HG02571 (cell line): Measurements from ENCODE around the gene TSFM.

Experiments used
- ATAC-seq: cut with Tn5 transposase; IDR thresholded peaks from one replicate; pipeline ENCODE4 v1.9.1; 2021; ENCODE audit warnings: mild to moderate bottlenecking, moderate library complexity; ENCODE audit not compliant: unreplicated experiment

Gene TSFM

DNA sequence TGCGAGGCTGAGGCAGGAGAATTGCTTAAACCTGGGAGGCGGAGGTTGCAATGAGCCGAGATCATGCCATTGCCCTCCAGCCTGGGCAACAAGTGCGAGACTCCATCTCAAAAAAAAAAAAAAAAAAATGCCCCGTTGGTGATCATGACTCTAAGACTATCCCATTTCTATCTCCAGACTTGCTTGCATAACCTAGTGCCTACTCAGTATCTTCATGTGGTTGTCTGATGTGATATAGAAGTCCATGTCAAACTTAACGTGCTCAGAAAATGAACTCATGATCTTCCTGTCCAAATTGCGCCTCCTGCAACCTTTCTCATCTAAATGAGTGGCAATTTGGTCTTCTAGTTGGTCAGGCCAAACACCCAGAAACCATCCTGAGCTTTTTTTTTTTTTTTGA, 4.7 kb upstream of the TSFM start:
- no peak for ATAC-seq

DNA sequence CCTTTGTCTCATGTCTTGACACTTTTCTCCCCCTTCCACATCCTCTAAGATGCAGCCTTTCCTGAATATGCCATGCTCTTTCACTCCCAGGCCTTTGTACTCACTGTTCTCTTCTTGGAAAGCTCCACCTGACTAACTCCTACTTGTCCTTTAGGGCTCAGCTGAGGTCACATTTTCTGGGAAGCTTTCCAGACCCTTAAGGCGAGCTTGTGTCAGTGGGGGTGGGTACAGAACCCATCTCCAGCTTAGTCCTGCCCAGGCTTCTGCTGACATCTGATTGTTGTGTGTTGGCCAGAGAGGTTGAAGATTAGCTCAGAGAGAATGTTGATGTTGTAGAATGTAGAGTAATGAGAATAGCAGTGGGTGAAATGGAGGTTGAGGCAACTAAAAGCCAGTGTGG, 2.9 kb upstream of the TSFM start:
- ATAC-seq = no peak

DNA sequence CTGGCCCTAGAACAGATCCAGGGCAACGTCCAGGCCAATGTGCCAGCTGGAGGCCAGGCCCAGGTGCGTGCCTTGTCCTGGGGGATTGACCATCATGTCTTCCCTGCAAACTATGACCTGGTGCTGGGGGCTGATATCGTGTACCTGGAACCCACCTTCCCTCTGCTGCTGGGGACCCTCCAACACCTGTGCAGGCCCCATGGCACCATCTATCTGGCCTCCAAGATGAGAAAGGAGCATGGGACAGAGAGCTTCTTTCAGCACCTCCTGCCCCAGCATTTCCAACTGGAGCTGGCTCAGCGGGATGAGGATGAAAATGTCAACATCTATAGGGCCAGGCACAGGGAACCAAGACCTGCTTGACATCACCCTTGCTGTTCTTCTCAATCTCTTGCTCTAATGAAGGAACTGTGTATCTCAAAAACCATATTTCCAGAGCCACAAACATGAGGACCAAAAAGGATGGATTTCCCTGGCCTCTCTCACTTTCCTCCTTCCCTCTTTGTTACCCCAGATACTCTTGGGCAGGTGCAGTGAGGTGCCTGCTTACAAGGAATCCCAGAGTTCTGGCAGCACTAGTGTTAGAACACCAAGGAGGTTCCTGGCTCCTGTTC, 2.2 kb upstream of the TSFM start:
- ATAC-seq = no peak

DNA sequence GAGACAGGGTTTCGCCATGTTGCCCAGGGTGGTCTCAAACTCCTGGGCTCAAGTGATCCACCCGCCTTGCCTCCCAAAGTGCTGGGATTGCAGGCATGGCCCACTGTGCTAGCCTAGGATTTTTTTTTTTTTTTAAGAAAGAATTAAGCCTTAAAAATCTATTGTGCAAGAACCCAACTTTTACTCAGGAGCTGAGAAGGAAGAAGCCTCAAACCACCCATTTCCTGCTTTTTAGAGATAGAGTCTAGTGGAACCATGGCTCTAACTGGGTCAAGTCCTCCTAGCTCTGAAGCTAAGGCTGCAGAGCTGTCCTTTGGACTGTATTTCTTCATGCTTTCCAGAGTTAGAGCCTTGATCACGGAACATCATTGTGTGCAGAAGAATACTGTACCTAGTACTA, 1.3 kb upstream of the TSFM start:
- ATAC-seq = no peak

DNA sequence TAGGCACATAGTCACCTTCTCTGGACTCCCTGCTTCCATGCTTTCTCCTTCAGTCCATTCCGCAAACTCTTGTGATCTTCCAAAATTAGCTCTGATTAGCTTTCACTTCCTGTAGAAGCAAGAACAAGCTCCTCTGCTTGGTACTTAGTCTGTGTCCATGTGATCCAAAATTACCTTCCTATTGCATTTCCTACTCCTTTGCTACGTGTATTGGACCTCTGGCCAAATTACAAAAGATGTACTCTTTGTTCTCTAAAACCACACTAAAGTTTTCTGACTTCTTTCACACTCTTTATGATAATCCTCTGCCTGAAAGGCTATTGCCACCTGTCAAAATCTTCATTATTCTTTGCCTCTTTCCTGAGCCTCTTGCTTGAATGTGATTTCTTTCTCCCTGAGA, 786 bp upstream of the TSFM start:
- ATAC-seq = no peak

DNA sequence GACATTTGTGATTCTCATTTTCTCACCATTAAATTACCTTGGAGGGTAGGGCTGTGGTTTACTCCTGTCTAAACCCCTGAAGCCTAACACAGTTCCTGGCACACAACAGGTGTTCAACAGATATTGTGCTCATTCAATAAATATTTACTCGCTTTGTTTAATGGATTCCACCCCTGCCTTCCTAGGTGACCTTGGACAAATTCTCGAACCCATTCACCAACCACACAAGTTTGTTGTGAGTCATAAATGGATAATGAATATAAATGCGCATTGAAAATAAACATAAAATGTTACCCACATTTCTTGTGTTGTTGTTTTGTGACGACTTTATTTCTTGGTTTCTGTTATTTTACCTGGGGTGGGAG, 362 bp upstream of the TSFM start:
- no peak for ATAC-seq

DNA sequence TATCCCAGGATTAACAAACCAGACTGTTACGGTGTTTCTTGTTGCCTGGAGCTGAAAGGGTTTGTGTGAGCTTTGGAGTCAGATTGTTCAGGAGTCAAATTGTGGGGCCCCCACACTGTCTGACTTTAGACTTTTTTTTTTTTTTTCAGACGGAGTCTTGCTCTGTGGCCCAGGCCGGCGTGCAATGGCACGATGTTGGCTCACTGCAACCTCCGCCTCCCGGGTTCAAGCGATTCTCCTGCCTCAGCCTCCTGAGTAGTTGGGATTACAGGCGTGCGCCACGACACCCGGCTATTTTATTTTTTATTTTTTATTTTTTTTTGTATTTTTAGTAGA, 847 bp downstream of the TSFM start:
- no peak for ATAC-seq

DNA sequence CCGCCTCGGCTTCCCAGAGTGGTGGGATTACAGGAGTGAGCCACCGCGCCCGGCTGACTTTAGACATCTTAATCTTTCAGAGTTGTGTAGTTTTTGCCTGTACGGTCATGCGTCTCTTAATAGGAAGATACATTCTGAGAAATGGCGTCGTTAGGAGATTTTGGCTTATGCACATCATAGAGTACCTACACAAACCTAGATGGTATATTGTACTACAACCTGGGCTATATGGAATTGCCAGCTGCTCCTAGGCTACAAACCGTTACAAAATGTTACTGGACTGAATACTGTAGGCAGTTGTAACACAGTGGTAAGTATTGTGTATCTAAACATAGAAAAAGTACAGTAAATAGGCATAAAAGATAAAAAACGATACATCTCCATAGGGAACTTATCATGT, 1.3 kb downstream of the TSFM start:
- no peak for ATAC-seq

DNA sequence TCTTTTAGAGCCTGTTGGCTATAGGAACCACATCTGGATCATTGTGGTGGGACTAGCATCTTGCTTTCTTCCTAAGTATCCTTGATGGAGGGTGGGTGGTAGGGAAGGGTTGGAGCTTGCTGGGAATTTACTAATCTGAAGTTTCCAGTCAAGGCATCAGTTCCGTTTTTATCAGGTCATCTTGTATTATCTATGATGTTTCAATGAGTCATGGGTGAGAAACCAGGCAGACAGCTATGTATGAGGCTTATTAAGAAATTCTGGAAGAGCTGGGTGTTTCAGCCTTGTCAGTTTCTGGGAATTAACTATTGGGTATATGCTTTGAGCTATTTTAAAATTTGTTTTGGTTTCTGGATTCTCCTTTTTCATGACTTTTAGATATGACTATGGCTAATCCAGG, 11.3 kb downstream of the TSFM start:
- ATAC-seq = no peak

DNA sequence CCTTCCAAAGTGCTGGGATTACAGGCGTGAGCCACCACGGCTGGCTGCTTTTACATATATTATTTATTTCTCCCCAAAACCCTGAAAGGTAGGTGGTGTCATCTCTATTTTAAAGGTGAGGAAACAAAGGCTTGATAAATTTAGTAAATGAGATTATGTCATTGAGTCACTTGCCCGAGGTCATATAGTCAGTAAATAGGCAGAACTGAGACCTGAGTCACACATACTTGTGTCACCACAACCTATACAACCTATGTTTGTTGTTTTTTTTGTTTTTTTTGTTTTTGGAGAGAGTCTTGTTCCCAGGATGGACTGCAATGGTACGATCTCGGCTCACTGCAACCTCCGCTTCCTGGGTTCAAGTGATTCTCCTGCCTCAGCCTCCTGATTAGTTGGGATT, 12.8 kb downstream of the TSFM start:
- no peak for ATAC-seq

DNA sequence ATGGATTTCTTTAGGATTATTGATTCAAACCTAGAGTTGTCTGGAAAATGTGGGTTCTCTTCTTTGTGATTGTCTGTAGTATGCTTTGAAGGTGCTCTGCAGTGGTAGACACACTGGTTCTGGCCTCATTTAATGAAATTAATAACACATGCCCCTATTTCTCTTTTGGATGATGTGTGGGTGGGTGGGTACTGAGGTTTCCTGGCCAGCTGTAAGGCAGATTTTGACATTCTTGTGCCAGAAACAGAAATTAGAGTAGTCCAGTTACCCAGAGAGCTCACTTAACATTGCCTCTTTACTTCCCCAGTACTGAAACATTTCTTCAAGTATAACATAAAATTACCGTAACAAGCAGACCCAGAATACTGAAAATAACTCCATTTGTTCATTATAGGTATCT, 14.4 kb downstream of the TSFM start:
- ATAC-seq = no peak

DNA sequence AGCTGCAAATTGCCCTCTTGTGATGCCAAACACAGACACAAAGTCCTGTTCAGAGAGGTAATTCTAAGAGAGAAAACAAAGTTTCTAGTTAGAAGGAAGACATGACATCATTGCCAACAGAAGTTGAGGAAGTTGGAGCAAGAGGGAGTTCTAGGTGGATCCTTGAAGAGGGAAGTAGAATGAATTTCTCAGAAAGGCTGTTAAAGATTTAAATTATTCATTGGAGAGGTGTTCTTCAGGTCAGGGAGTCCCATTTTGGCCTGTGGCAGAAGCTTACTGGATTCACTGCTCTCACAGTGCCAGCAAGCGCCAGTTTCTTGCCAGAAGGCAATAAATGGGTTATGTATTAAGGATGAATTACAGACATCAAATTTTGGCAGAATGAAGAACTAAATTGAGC, 15.3 kb downstream of the TSFM start:
- no peak for ATAC-seq

DNA sequence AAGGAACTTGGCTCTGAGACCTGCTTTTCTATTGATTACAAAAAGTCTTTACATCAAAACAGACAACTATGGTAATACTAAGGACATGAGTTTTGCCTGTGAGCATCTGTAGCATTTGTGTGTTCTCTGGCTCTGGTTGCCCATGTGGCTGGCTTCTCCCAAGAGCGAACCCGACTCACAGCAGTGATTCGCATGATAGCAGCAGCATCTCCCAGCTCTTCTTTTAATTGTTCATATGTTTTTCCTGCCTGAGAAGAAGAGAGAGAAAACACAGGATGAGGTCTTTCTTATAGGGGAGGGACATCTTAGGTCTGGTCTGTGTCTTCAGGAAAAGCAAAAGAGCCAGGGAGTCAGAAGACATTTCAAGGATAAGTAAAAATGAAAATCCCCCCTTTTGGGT, 18.4 kb downstream of the TSFM start:
- ATAC-seq = no peak

DNA sequence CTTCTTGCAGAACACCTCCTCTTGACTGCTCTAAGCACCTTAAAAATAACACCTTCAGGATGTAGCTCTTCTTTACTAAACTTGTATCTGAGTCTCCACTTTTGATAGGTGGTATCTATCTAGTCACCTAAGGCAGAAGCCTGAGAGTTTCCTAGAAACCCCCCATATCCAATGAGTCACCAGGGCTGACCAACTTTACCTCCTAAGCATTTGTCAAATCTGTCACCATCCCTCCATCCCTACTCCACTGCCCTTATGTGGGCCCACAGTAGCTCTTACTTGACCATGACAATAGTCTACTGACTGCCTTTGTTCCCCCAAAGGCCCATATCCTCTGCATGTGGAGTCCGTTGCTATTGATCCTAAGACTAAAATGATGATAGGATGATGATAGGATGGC, 20.0 kb downstream of the TSFM start:
- ATAC-seq = no peak

DNA sequence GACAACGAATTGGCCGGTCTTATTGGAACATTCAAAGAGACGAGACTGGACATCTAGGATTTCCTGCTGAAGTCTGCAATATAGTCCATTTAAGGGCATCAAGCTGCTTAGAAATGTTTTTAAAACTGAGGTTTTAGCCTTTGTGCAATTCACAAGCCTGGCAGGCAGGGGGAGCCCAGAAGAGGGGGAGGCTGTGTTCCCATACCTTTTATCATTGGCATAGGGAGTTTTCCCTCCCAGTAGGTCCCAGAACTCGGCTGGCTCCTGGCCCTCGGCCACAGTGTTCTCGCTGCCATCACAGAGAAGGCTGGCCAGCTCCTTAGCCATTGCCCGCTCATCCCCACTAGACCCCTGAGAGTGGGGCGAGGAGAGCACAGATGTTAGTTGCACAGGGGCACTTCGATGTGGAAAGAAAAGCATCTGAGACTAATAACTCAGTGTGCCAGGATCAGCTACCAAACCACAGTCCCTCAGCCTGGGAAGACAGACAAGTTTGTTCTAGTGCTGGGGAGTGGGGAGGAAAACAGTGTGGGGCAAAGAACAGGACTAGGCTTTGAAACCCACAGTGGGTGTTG, 20.8 kb downstream of the TSFM start:
- ATAC-seq = no peak

DNA sequence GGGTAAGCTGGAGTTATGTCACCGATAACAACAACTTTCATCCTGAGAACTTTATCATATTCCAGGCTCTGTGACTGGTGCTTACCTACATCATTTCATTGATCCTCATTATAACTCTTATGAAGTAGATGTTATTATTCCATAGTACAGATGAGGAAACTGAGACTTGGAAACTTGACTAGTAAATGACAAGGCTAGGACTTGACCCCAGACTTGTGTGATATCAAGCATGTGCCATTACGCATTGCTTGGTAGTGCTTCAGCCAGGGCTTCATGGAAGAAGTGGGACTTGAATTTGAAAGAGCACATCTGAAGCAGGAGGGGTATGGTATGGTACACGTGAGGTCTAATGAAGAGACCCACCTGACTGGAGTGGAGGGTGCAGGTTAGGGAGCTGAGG, 24.1 kb downstream of the TSFM start:
- no peak for ATAC-seq

DNA sequence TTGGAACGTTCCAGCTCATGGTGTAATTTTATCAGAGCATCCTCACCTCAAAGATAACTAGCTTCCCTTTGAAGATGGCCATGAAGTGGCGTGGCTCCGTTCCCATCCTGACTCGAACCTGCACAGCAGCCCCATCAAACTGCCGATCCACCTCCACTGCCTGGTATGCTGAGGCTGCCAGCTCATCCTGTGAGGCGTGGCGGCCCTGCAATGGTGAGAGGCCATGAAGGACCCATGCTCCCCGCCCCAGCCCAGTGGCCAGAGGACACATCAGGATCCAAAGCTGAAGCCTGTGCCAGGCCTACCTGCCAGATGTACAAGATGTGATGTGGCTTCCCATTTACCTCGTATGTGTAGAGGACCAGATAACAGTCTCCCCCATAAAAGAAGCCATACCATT, 24.7 kb downstream of the TSFM start:
- ATAC-seq = no peak

DNA sequence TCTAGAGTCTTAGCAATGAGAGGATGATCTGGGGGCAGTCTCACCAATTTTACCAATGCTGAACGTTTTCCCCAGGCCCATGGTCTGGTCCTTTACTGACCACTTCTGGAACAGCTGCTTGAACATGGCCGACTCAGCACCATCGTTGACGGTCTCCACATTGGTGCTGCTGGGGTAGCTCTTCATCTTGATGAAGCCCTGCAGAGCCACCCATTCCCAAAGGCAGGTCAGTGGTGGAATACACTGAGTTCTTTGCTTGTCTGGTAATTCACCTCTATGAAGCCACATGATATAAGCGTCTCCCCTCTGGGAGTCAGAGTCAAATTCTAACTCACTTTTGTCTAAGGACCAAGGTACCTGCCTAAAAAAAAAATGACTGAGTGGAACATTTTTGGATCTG, 25.8 kb downstream of the TSFM start:
- ATAC-seq = no peak

DNA sequence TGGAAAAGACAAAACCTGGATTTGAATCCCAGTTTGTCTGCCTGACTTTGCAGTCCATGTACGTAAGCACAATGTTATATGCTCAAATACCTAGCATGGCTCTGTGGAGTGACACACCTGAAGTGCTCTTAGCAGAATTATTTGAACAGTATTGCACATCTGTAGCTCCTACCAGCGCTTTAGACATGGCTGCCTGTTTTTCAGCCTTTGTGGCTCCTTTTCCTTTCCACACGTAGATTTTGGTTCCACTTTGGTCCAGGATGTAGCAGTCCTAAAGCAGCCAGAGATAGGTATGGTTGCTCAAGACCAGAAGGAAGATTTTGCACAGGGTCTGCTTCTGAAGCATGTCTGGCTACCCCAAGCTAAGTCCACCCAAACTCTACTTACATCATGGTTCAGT, 26.8 kb downstream of the TSFM start:
- ATAC-seq = no peak

DNA sequence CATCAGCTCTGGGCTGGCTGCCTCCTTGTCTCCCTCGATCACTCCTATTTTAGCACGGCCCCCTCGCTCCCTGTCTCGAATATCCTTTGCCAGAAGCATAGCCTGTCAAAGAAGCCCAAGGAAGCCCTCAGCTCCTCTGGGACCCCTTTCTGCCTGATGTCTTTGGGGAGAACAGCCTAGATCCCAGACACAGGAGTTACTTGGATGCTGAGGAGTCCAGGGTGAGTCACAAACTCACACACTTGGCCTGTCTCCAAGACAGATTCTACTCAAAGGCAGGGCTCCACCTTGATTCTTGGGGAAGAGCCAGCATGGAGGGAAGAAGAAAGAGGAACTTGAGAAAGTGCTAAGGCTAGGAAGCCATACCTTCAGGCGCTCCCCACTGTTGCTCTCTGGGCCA, 27.9 kb downstream of the TSFM start:
- no peak for ATAC-seq

DNA sequence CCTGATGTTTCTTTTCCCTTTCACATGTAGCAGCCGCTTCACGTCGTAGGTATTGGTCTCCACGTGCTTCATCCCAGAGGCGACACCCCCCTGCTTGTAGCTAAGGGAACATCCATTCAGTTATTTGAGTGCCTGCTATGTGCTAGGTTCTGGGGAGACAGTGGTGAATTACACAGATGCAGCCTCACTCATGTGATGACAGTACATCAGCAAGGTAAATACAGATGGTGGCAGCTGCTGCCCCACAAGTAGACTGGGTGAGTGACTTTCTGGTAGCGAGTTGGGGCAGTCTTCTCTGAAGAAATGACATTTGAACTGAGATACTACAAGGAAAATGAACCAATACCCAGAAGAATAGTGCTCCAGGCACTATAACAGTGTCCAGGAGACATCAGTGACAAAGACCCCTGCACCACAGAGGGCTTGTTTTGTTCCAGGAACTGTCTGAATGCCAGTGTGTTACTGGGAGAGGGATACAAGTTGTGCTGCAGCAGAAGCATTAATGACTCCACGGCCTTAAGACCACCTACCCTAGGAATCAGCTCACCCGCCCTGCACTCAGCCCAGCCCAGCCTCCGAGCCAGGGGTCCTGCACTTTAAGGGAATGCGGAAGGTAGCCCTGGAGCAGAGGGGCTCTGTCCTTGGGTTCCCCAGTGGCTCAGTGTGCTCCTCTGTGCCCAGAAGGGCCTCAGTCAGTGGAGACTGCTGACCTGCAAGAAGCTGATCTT, 28.6 kb downstream of the TSFM start:
- no peak for ATAC-seq

DNA sequence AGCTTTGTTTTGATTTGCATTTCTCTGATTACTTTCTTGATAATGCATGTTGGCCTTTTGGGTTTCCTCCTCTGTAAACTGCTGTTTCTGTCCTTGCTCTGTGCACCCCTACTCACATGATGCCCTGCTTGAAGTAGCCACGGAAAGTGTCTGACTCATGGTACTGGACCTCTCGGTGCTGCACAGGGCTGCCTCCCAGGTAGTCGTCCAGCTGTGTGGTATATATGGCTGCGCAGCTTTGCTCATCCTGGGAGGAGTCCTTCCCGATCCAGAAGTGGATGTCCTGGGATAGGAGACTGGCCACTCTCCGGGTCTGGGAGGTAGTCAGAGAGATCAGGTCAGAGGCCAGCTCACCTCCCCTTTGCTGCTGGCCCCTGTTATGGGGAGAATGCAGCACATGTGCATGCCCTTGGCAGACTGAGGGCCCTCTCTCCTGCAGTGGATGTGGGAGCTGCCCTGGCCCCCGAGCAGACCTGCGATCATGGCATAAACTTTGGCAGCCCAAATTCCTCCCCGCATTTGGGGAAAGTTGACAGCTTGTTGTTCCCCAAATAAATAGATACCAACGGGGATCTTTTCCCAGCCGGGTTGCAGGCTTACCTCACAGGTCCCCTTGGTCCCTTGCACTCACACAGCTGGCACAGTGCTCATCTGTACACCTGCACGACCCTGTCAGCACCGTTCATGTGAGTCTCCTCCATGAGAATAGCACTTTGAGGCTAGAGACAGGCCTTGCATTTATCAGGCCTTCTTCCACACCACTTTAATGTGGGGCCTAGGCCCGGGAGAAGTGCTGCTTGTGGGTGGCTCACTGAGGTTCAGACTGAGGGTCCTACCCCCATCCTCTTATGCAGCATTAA, 30.8 kb downstream of the TSFM start:
- ATAC-seq = no peak
